Peyer's patch (tissue), 4 donors: Measurements from ENCODE around the gene PSMG2. TPM values are rescaled to one million over a fixed set of nuclear protein-coding genes. Genes with fewer than 3 reads are reported as not detected.
A peak's percentile ranks its signal among the peaks of the same experiment; 100 is the strongest.
"Not testable (repeated sequence)": the region's sequence is repeated elsewhere in the genome, so short reads cannot be mapped to it uniquely, and the experiment has no call there.

Experiments
- DNase-seq, 3 donors: peaks; one replicate each; pipeline ENCODE4 v3.0.0-alpha.2; 2017 to 2019
- H3K27ac ChIP-seq, 4 donors: fragments of 200-600 bp; sonication (generic); one replicate each; pipeline ENCODE4 v1.5.1; 2016 to 2019
- H3K27me3 ChIP-seq, 2 donors: fragments of 200-600 bp; sonication (generic); one replicate each; pipeline ENCODE4 v1.5.1; 2019
- H3K36me3 ChIP-seq, 3 donors: fragments of 200-600 bp; sonication (generic); one replicate each; pipeline ENCODE4 v1.5.1; 2016 to 2019
- H3K4me1 ChIP-seq, 4 donors: fragments of 200-600 bp; sonication (generic); one replicate each; pipeline ENCODE4 v1.5.1; 2016 to 2019
- H3K4me3 ChIP-seq, 4 donors: fragments of 200-600 bp; sonication (generic); 1 replicate in 3 of 4; 2 replicates in 1 of 4; pipeline ENCODE4 v1.5.1; 2016 to 2019; ENCODE audit warnings: mild to moderate bottlenecking in 1 of 4
- H3K9me3 ChIP-seq, 4 donors: fragments of 200-600 bp; sonication (generic); one replicate each; pipeline ENCODE4 v1.5.1; 2016 to 2019; ENCODE audit warnings: mild to moderate bottlenecking in 1 of 4
- POLR2A ChIP-seq, 2 donors: fragments of 450-650 bp; IDR thresholded peaks; one replicate each; pipeline ENCODE4 v1.5.1; 2017; ENCODE audit warnings: antibody characterized with exemption in 2 of 2, mild to moderate bottlenecking in 2 of 2, moderate library complexity in 2 of 2
- total RNA-seq, 4 donors: library from RNA; depleted of rRNA; stranded (reverse); fragments of >200 nt; gene quantifications; one replicate each; pipeline ENCODE4 v1.1.0, GENCODE V29; 2016
- TF ChIP-seq, protein P1 (sequence below), 6 experiments: fragments of 450-650 bp in 4 of 6; fragments of 200-600 bp in 2 of 6; sonication (generic) in 1 of 6; IDR thresholded peaks; one replicate each; pipeline ENCODE4 v1.5.1; 2017 to 2019; ENCODE audit warnings: antibody characterized with exemption in 6 of 6, mild to moderate bottlenecking in 3 of 6, moderate library complexity in 1 of 6

The PSMG2 gene
- total RNA-seq, 4 donors from 2014 or later: 49.2 to 55.3 (median 51.2) TPM

DNA sequence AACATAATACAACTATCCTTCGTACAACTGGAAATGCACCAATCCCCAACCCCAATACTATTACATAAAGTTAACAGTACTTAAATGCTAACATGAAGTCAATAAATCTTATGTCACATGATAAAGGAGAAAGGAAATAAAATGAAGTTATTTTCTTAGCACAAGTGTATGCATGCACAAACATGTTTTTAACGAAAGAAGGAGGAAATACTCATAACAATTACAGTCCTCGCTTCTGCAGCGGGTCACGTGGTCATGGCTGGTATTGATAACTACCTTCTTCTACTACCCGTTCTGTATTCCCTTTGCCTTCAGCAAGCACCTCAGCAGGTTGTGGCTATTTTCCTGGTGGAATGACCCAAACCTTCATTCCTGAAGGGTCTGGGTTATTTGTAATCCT is 51.7 kb downstream of the PSMG2 start:
- no peaks in the 10 kb centered on the region for H3K27me3 ChIP-seq
- no peak overlapping the region for H3K27ac ChIP-seq
- H3K4me1 ChIP-seq: no peaks in the 10 kb centered on the region
- no peak for TF ChIP-seq POLR2A (IDR thresholded peaks at IDR 0.05)
- TF ChIP-seq, protein P1, sequence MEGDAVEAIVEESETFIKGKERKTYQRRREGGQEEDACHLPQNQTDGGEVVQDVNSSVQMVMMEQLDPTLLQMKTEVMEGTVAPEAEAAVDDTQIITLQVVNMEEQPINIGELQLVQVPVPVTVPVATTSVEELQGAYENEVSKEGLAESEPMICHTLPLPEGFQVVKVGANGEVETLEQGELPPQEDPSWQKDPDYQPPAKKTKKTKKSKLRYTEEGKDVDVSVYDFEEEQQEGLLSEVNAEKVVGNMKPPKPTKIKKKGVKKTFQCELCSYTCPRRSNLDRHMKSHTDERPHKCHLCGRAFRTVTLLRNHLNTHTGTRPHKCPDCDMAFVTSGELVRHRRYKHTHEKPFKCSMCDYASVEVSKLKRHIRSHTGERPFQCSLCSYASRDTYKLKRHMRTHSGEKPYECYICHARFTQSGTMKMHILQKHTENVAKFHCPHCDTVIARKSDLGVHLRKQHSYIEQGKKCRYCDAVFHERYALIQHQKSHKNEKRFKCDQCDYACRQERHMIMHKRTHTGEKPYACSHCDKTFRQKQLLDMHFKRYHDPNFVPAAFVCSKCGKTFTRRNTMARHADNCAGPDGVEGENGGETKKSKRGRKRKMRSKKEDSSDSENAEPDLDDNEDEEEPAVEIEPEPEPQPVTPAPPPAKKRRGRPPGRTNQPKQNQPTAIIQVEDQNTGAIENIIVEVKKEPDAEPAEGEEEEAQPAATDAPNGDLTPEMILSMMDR (IDR thresholded peaks at IDR 0.05): no peak
- no peak overlapping the region for H3K4me3 ChIP-seq
- H3K9me3 ChIP-seq: no peaks in the 10 kb centered on the region
- no peak for DNase-seq
- no peaks in the 10 kb centered on the region for H3K36me3 ChIP-seq

DNA sequence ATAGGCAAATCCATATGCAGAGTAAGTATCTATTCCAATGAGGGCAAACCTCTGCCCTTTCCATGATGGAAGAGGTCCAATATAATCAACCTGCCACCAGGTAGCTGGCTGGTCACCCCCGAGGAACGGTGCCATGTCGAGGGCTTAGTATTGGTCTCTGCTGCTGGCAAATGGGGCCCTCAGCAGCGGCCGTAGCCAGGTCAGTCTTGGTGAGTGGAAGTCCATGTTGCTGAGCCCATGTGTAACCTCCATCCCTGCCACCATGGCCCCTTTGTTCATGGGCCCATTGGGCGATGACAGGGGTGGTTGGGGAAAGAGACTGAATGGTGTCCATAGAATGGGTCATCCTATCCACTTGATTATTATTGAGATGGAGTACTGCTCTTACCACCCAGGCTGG is 52.8 kb downstream of the PSMG2 start:
- not testable (repeated sequence) for DNase-seq, H3K9me3 ChIP-seq, H3K27me3 ChIP-seq, H3K36me3 ChIP-seq, H3K27ac ChIP-seq, H3K4me1 ChIP-seq, H3K4me3 ChIP-seq

DNA sequence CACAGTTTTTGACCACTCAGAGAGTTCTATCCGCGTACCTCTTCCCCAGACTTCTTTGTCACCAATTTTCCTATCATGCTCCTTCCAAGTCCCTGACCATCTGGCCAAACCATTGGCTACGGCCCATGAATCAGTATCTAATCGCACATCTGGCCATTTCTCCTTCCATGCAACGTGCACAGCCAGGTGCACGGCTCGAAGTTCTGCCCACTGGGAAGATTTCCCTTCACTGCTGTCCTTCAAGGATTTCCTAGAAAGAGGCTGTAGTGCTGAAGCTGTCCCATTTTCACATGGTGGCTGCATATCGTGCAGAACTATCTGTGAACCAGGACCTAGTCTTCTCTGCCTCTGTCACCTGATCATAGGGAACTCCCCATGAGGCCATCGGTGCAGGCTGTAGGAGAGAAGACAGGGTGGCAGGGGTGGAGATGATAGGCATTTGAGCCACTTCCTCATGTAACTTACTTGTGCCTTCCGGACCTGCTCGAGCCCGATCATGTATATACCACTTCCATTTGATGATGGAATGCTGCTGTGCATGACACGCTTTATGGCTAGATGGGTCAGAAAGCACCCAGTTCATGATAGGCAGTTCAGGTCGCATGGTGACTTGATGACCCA is 53.9 kb downstream of the PSMG2 start:
- not testable (repeated sequence) for H3K9me3 ChIP-seq, H3K36me3 ChIP-seq, H3K27me3 ChIP-seq, H3K4me3 ChIP-seq, DNase-seq, H3K27ac ChIP-seq, H3K4me1 ChIP-seq

DNA sequence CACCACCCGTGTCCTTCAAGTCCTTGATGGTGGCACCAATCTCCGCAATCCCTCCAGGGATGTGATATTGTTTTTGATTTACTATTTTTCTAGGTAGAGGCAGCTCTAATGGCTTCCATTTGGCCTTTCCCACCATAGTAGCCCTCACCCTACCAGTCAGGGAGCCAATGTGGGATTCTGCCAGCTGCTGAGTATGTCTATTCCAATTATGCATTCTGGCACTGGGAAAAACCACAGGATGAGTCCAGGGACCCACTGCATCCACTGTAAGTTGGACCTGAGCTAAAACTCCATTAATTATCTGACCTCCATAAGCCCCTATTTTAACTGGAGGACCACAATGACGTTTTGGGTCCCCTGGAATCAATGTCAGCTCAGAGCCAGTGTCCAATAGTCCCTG is 55.7 kb downstream of the PSMG2 start:
- not testable (repeated sequence) for H3K36me3 ChIP-seq, H3K27me3 ChIP-seq, H3K4me1 ChIP-seq, H3K4me3 ChIP-seq, DNase-seq, H3K27ac ChIP-seq, H3K9me3 ChIP-seq

DNA sequence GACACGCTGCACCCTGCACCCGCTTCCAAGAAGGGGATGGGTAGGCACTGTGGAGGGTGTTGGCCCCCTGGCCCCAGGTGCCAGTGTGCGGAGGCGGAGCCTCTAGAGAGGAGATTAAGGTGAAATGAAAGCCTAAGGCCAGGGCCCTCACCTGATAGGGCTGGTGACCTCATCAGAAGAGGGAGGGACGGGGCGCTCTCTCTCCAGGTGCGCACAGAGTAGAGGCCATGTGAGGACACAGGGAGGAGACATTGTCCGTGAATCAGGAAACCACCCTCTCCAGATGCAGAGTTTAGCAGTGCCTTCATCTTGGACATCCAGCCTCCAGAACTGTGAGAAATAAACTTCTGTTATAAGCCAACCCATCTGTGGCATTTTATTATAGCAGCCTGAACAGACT is 62.3 kb downstream of the PSMG2 start:
- Histone ChIP-seq H3K4me3 (no peak overlapping the region), H3K4me1 (no peaks in the 10 kb centered on the region), H3K27me3 (no peaks in the 10 kb centered on the region), H3K9me3 (no peaks in the 10 kb centered on the region), H3K27ac (no peak overlapping the region), H3K36me3 (no peaks in the 10 kb centered on the region)
- DNase-seq: peak in 2 of 3 donors; percentile 51 to 64
- no peak for TF ChIP-seq POLR2A (IDR thresholded peaks at IDR 0.05)
- TF ChIP-seq, protein P1 (IDR thresholded peaks at IDR 0.05): peak in 2 of 6 experiments; percentile 33 to 36

DNA sequence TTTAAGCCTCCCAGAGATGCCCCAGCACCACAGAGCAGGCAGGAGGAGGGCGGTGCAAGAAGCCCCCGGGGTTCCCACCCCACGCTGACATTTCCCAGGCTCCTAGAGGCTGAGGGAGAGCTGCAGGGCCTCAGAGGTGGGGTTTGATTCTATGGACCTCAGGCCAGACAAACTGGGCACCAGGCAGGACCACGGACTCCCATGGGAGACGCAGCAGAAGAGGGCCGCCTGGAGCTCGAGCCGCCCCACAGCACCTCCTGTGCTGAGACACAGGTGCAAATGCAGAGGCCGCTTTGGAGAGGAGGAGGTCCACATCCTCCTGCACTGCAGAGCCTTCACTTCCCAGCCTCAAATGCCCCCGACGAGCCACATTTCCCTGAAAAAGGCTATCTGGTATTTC is 62.7 kb downstream of the PSMG2 start:
- H3K27me3 ChIP-seq: no peaks in the 10 kb centered on the region
- H3K4me3 ChIP-seq: no peak overlapping the region
- H3K4me1 ChIP-seq: no peaks in the 10 kb centered on the region
- TF ChIP-seq, protein P1 (IDR thresholded peaks at IDR 0.05): no peak
- no peak for TF ChIP-seq POLR2A (IDR thresholded peaks at IDR 0.05)
- no peak for DNase-seq
- no peaks in the 10 kb centered on the region for H3K36me3 ChIP-seq
- no peak overlapping the region for H3K27ac ChIP-seq
- no peaks in the 10 kb centered on the region for H3K9me3 ChIP-seq

DNA sequence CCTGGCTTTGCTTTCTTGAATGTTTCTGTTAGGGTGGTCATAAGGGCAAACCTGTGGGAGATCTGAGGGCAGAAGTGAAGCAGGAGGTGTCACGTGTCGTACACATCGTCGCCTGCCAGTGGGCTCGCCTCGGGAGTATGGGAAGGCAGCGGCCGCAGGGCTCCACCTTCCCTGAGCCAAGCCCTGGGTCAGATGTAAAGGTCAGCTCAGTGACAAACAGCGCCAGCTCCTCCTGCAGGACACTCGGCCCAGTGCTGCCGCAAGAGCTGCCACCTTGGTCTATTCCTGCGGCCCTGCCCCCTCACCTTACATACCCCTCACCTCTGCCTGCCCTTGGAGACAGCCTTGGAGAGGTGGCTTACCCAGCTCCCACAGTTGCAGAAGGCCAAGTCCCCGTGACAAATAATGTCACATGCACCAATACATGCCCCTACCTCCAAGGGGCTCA is 64.2 kb downstream of the PSMG2 start:
- Histone ChIP-seq H3K4me1 (no peaks in the 10 kb centered on the region), H3K27ac (no peak overlapping the region), H3K36me3 (no peaks in the 10 kb centered on the region), H3K4me3 (no peak overlapping the region), H3K9me3 (no peaks in the 10 kb centered on the region), H3K27me3 (no peaks in the 10 kb centered on the region)
- no peak for DNase-seq
- TF ChIP-seq, protein P1 (IDR thresholded peaks at IDR 0.05): no peak
- TF ChIP-seq POLR2A (IDR thresholded peaks at IDR 0.05): no peak
